Measurements from ENCODE around the gene TCHH.
"Not testable (repeated sequence)": the region's sequence is repeated elsewhere in the genome, so short reads cannot be mapped to it uniquely, and the experiment has no call there.

TCHH gene

DNA sequence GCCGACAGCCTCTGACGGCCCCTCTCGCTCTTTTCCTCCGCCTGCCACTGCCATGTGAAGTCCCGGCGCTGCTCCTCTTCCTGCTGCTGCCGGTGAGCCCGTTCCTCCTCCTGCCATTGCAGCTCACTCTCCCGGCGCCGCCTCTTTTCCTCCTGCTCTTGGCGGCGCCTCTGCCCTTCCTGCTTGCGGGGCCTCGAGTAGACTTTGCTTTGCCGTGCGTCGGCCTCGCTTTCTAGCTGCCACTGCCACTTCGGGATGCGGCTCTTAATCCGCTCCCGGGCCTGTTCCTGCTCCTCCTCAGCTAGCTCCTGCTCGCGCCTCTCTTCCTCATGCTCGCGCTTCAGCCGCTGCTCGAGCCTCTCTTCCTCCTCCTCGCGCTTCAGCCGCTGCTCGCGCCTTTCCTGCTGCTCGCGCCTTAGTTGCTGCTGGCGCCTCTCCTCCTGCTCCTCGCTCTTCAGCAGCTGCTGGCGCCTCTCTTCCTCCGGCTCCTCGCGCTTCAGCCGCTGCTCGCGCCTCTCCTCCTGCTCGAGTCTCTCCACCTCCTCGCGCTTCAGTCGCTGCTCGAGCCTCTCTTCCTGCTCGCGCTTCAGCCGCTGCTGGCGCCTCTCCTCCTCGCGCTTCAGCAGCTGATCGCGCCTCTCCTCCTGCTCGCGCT, 4.3 kb downstream of the TCHH start:
- no peak for DNase-seq

DNA sequence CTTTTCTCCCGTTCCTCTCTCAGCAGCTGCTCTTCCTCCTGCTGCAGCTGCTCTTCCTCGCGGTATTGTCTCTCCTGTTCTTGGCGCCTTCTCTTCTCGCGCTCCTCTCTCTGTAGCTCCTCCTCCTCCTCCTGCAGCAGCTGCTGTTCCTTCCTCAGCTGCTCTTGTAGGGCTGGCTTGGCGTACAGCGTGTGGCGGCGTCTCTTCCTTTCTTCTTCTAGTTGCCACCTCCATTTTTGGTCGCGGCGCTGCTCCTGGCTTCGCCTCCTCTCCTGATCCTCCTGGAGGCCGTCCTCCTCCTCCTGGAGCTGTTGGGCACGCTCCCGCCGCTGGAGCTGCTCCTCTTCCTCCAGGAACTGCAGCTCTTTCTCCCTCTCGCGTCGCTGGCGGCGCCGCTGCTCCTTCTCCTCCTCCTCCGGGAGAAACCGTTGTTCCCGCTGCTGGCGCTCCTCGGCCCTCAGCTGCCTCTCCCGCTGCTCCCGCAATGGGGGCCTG, 4.8 kb downstream of the TCHH start:
- no peak for DNase-seq

DNA sequence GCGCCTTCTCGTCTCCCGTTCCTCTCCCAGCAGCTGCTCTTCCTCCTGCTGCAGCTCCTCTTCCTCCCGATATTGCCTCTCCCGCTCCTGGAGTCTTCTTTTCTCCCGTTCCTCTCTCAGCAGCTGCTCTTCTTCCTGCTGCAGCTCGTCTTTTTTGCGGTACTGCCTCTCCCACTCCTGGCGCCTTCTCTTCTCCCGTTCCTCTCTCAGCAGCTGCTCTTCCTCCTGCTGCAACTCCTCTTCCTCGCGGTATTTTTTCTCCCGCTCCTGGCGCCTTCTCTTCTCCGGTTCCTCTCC, 5.3 kb downstream of the TCHH start:
- DNase-seq = no peak

DNA sequence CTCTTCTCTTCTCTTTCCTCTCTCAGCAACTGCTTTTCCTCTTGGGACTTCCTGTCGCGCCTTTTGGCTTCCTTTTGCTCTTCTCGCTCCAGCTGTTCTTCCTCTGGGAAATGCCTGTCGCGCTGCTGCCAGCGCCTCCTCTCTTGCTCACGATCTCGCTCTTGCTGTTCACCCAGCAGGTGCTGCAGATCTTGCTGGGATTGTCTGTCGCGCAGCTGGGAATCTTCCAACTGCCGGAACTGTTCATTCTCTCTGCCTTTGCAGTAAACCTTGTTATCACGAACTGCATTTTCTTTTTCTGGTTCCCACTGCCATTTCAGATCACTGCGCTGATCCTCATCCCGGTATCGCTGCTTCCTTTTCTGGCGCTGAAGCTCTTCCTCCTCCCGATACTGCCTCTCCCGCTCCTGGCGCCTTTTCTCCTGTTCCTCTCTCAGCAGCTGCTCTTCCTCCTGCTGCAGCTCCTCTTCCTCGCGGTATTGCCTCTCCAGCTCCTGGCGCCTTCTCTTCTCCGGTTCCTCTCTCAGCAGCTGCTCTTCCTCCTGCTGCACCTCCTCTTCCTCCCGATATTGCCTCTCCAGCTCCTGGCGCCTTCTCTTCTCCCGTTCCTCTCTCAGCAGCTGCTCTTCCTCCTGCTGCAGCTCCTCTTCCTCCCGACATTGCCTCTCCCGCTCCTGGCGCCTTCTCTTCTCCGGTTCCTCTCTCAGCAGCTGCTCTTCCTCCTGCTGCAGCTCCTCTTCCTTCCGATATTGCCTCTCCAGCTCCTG, 5.8 kb downstream of the TCHH start:
- DNase-seq = no peak

DNA sequence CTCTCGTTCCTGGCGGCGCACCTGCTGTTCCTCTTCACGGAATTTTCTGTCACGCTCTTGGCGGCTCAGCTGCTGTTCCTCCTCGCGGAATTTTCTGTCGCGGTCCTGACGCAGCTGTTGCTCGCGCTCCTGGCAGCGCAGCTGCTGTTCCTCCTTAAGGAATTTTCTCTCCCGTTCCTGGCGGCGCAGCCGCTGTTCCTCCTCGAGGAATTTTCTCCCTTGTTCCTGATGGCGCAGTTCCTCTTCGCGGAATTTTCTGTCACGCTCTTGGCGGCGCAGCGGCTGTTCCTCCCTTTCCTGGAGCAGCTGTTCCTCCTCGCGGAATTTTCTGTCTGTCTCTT, 6.4 kb downstream of the TCHH start:
- no peak for DNase-seq

DNA sequence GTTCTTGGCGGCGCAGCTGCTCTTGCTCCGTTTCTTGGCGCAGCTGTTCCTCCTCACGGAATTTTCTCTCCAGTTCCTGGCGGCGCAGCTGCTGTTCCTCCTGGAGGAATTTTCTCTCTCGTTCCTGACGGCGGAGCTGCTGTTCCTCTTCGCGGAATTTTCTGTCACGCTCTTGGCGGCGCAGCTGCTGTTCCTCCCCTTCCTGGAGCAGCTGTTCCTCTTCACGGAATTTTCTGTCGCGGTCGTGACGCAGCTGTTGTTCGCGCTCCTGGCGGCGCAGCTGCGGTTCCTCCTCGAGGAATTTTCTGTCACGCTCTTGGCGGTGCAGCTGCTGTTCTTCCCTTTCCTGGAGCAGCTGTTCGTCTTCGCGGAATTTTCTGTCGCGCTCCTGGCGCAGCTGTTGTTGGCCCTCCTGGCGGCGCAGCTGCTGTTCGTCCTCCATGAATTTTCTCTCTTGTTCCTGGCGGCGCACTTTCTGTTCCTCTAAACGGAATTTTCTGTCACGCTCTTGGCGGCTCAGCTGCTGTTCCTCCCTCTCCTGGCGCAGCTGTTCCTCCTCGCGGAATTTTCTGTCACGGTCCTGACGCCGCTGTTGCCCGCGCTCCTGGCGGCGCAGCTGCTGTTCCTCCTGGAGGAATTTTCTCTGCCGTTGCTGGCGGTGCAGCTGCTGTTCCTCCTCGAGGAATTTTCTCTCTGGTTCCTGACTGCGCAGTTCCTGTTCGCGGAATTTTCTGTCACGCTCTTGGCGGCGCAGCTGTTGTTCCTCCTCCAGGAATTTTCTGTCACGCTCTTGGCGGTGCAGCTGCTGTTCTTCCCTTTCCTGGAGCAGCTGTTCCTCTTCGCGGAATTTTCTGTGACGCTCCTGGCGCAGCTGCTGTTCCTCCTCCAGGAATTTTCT, 7.0 kb downstream of the TCHH start:
- DNase-seq = no peak

DNA sequence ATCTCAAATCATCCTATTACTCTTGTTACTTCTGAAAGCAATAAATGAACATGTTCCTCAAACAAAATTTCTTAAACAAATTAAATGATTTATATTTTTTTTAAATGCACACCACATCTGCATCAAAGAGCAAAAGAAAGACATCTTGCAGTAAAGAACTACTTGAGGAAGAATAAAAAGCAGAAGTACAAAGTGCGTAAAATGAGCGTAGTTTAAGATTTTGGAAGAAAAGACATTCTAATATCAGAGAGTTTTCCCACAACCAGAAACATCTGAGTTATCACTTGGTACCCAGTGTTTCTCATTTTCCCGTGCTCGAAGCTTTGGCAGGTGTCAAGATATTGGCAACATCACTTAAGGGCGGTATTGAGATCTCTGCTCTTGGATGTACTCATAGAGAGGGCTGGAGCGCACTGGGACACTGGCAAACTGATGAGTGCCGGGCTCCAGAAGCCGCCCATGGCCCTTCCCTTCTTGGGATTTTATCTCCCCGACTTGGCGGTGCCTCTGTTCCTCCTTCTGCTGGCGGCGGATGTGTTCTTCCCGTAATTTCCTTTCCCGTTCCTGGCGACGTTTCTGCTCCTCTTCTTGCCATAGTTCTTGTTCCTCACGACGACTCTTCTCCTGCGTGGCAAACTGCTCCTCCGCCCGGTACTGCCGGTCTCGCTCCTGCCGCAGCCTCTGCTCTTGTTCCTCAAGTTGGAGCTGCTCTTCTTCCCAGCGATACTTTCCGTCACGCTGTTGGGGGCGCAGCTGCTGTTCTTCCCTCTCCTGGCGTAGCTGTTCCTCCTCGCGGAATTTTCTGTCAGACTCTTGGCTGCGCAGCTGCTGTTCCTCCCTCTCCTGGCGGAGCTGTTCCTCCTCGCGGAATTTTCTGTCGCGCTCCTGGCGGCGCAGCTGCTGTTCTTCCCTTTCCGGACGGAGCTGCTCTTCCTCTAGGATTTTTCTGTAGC, 7.9 kb downstream of the TCHH start:
- no peak for DNase-seq

DNA sequence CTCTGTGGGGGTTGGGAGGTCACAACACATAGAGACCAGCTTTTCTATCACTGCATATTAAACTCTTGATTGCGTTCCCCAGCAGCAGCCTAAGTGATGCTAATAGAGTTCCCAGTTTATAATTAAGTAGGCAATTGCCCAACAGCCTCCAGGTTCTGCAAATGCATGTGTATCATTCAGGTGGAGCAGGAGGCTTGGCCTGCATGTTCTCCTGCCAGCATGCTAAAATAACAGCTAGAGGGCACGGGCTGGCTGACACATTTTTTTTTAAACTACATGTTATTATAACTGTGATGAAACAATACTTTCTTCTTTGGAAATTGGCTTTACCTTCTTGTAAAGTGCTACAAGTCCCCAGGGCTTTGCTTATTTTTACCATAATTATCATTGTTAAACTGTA, 10.4 kb downstream of the TCHH start:
- DNase-seq = no peak

DNA sequence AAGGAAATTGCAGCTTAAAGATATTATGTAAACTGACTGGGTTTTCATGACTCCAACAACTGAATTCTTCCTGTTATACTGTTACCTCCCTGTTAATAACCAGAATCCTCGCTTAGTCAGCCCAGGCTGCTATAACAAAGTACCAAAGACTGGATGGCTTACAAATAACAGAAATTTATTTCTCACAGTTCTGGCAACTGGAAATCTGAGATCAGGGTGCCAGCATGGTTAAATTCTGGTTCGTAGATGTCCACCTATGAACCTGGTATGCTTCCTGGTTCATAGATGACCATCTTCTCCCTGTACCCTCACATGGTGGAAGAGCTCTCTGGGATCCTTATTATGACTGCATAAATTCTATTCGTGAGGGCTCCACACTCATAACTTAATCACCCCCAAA, 18.3 kb downstream of the TCHH start:
- no peak for DNase-seq

DNA sequence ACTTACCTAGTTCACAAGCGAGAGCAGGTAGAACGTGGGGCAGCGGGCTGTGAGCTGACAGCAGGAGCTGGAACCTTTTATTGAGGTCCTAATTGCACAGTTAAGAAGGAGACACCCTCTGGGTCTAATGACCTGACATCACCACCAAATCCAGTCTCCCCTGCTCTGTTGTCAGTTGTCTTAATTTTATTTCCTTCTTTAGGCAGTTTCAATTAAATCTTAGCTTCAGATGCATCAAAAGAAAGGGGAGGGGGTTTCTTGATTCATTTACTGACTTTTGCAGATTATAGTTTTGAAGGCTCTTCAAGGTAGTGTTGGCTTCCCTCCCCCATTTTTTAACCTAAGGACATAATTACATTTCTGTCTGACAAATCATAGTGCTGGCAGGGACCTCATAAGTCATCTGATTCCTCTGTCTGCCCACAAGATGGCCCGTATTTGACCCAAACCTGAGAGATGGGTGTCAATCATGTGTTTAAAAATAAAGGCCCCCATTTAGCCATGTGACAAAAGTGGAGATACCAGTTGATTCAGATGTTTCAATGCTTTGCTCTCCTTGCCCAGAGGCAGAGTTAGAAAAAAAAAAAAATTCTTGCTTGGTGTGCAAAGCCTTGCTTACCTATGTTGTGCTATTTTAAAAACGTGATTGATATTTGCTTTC, 26.1 kb downstream of the TCHH start, which contains the start of gene TCHHL1:
TCHHL1 (minus strand) TSS at position 51 of the 661 bp plus-strand sequence. CDS start 921 bp downstream, outside the sequence.
- no peak for DNase-seq

DNA sequence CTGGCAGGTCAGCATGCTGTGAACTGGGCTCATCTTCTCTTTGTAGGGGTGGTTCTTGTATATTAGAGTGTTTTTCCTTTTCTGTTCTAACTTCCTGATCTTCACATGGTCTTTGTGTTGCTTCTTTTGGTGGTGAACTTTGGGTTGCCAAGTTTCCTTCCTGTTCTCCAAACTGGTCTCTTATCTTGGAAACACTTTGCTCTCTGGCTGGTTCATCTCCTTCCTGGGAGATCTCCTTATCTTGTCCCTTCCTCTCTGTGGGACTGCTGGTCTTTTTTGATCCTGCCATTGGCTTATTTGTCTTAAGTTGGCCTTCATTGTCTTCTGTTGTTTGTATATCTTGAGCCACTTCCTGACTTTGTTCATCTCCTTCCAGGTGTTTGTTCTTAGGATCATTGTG, 28.5 kb downstream of the TCHH start:
- no peak for DNase-seq

DNA sequence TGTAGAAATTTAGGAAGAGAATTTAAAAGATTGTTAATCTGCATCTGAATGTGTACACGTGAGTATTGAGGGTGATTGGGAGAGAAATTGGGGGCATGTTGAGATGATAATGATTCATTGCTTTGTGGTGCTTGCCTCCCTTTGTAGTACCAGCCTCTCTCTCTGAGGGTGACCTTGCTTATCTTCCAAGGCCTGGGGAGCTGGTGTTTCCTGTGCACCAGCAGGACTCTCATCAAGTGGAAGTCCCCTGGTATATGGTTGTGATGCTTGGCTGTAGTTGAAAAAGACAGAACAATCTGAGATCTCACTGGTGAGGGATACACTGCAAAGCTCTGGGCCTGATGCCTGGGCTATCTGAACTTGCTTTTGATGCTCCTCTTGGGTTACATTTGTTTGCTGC, 30.4 kb downstream of the TCHH start:
- no peak for DNase-seq

DNA sequence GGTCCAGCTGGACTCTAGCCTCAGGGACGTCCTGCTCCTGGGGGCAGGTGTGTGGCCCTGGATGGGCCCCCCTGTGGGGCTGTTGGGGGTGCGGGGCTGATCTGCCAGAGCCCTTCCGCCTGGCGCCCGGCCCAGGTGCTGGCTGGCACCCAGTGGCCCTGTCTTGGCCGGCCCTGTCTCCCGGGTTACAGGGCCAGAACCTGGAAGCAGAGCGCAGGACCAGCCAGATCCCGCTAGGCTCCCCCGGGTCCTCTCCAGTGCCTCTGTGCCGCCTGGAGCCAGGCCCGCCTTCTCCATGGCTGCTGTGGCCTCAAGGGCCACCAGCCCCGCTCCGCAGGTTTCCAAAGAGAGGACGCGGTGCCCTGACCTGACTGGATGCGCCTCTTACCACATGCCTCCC, 34.2 kb downstream of the TCHH start:
- not testable (repeated sequence) for DNase-seq

DNA sequence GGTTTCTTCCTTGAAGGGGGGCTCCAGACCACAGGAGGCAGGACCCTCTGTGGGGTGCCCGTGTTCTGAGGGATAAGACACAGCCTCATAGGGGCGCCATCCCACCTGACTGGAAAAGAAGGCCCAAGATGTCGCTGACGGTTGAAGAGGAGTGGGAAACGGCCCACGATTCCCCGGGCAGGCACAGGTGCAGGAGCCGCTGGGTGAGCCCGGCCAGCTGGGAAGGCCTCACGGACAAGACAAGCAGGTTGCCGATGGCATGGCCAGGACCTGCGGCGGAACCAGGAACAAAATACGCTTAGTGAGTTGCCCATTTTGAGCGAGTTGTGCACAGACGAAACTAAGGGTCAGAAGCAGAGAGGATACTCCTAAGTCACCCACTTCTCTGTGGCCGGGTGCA, 34.8 kb downstream of the TCHH start:
- DNase-seq = not testable (repeated sequence)

DNA sequence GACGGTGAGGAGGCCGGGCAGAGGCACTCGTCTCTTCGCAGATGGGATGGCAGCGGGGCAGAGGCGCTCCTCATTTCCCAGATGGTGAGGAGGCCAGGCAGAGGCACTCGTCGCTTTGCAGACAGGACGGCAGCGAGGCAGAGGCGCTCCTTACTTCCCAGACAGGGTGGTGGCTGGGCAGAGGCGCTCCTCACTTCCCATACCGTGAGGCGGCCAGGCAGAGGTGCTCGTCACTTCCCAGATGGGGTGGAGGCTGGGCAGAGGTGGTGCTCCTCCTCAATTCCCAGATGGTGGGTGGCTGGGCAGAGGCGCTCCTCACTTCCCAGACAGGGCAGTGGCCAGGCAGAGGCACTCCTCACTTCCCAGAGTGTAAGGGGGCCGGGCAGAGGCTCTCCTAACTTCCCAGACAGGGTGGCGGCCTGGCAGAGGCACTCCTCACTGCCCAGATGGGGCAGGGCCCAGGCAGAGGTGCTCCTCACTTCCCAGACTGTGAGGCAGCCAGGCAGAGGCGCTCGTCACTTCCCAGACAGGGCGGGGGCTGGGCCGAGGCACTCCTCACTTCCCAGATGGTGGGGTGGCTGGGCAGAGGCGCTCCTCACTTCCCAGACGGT, 36.3 kb downstream of the TCHH start:
- no peak for DNase-seq

DNA sequence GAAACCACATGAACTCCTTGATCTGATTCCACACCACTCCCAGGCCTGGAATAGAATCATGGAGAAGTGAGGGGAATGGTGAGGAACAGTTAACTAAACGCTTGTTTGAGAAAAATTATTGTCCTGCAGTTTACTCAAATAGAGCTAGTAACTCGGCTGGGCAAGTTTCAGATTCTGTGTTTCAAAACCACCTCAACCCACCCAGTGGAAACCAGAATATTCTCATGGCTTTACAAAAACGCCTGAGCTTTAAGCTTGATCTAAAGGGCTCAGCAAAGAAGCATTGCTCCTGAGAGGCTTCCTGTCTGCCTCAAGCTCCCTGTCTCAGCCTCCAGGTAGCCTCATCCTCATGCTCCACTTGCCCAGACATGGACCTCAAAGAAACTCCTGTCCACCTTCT, 42.9 kb downstream of the TCHH start:
- DNase-seq = no peak

DNA sequence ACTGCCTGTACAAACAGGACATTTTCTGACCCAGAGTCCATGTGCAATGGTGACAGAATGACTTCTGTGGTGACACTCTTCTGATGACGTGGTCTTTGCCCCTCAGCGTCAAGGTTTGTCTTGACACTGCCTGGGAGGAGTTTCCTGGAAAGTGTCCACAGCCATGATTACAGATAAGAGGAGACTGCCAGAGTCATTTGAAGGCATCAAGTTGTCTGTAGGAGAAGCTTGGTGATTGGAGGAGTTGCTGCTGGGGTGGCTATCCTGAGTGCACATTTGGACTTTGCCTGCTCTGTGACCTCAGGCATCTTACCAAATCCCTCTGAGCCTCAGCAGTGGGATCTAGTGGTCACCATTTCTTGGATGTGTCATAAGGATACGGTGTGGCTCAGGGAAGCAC, 44.1 kb downstream of the TCHH start:
- DNase-seq = no peak

DNA sequence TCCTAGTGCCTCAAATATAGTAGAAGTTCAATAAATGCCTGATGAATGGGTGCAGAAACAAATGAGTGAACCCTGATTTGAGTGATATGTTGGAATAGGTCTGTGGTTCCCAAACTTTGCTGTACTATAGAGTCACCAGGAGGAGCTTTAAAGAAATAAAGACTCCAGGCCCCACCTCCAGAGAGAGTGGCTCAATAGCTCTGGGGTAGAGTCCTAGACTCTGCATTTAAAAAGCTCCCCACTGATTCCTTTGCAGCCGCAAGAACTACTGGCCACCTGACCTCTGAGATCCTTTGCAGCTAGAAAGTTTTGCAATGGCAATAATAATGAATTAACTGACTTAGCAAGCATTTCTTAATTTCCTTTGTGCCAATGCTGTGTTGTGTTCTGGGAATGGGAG, 47.3 kb downstream of the TCHH start:
- no peak for DNase-seq

DNA sequence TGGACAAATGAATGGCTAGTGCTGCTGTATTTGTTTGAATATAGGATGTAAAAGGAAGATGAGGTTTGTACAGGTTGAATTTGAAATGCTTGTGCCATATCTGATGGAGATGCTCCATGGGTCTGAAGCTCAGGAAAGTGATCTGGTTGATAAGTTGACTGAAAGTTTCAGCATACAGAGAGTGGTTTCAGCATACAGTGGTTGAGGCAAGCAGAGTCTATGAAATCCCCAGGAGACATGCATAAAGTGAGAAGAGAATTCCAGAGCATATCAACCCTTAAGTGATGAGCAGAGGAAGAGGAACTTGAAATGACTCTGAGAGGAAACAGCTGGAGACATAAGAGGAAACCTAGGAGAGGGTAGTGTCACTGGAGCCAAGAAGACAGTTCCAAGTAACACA, 48.1 kb downstream of the TCHH start:
- DNase-seq = no peak

DNA sequence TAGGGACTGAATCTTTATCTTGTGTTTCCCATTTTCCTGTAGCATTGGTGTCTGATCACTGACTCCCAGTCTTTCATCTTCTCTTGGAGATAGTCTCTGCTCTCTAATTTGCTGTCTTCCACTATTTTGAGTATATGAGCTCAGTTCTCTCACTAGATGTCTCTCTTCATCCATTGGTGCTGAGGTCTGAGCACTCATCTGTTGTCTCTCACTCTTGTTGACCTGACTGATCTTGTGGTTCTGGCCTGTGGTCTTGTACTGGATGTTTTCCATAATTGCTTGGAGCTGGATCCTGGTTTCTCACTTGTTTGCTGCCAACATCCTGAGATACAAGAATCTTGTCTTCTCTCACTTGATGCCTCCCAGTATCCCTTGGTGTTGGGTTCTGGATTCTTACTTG, 53.3 kb downstream of the TCHH start:
- no peak for DNase-seq
